Pulmonary artery endothelial cell (primary cell): ENCODE results near the gene RFXAP. TPM values are rescaled to one million over a fixed set of nuclear protein-coding genes. Genes with fewer than 3 reads are reported as not detected.
"Not testable (repeated sequence)": the region's sequence is repeated elsewhere in the genome, so short reads cannot be mapped to it uniquely, and the experiment has no call there.

ENCODE experiments used
- DNase-seq: peaks from one replicate; pipeline ENCODE4 v3.0.0-alpha.2; 2011; ENCODE audit warnings: low read depth, low spot score
- total RNA-seq: library from RNA; depleted of rRNA; stranded (reverse); fragments of >200 nt; gene quantifications from 2 replicates; pipeline ENCODE4 v1.2.3, GENCODE V29; 2014

RFXAP gene
- 1.6 and 1.7 TPM in 2 replicates for total RNA-seq

GRCh38 chr13:36818804-36819738 is at the start of gene RFXAP:
RFXAP (plus strand) TSS chr13:36819222; CDS start chr13:36819358, 136 bp downstream.
- peak; percentile 43 for DNase-seq

- DNase-seq = no peak
These were observed 49.5 kb upstream of the RFXAP start for GRCh38 chr13:36769545-36769944.

GRCh38 chr13:36770741-36771140 is 48.3 kb upstream of the RFXAP start:
- DNase-seq = no peak

- DNase-seq = no peak
These were observed 46.2 kb upstream of the RFXAP start for GRCh38 chr13:36772853-36773252.

- DNase-seq = no peak
These were observed 44.1 kb upstream of the RFXAP start for GRCh38 chr13:36774931-36775330.

GRCh38 chr13:36776175-36776574 is 42.8 kb upstream of the RFXAP start:
- DNase-seq = no peak

- no peak for DNase-seq
These were observed 40.8 kb upstream of the RFXAP start for GRCh38 chr13:36778083-36778671.

- DNase-seq = no peak
These were observed 35.1 kb upstream of the RFXAP start for GRCh38 chr13:36783890-36784289.

- DNase-seq = not testable (repeated sequence)
These were observed 32.8 kb upstream of the RFXAP start for GRCh38 chr13:36786175-36786574.

GRCh38 chr13:36787181-36787580 is 31.8 kb upstream of the RFXAP start:
- no peak for DNase-seq

- DNase-seq = no peak
These were observed 30.7 kb upstream of the RFXAP start for GRCh38 chr13:36788276-36788675.

- DNase-seq = no peak
These were observed 30.0 kb upstream of the RFXAP start for GRCh38 chr13:36789061-36789460.

- DNase-seq = no peak
These were observed 29.3 kb upstream of the RFXAP start for GRCh38 chr13:36789730-36790129.

- DNase-seq = no peak
These were observed 24.3 kb upstream of the RFXAP start for GRCh38 chr13:36794706-36795105.

- no peak for DNase-seq
These were observed 23.6 kb upstream of the RFXAP start for GRCh38 chr13:36795463-36795862.

GRCh38 chr13:36796052-36796451 is 23.0 kb upstream of the RFXAP start:
- DNase-seq = no peak

- no peak for DNase-seq
These were observed 18.0 kb upstream of the RFXAP start for GRCh38 chr13:36801035-36801434.

- no peak for DNase-seq
These were observed 14.4 kb upstream of the RFXAP start for GRCh38 chr13:36804588-36804987.

GRCh38 chr13:36806102-36806501 is 12.9 kb upstream of the RFXAP start:
- DNase-seq = no peak

- DNase-seq = no peak
These were observed 11.4 kb upstream of the RFXAP start for GRCh38 chr13:36807616-36808015.

- DNase-seq = no peak
These were observed 5.8 kb upstream of the RFXAP start for GRCh38 chr13:36813225-36813624.

GRCh38 chr13:36814465-36814864 is 4.6 kb upstream of the RFXAP start:
- DNase-seq = no peak

GRCh38 chr13:36815062-36815461 is 4.0 kb upstream of the RFXAP start:
- no peak for DNase-seq
